Measurements from ENCODE around the gene CXCL14. TPM values are rescaled to one million over a fixed set of nuclear protein-coding genes. Genes with fewer than 3 reads are reported as not detected.

The CXCL14 gene, protein sequence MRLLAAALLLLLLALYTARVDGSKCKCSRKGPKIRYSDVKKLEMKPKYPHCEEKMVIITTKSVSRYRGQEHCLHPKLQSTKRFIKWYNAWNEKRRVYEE
- total RNA-seq, result 37.1 TPM

DNA sequence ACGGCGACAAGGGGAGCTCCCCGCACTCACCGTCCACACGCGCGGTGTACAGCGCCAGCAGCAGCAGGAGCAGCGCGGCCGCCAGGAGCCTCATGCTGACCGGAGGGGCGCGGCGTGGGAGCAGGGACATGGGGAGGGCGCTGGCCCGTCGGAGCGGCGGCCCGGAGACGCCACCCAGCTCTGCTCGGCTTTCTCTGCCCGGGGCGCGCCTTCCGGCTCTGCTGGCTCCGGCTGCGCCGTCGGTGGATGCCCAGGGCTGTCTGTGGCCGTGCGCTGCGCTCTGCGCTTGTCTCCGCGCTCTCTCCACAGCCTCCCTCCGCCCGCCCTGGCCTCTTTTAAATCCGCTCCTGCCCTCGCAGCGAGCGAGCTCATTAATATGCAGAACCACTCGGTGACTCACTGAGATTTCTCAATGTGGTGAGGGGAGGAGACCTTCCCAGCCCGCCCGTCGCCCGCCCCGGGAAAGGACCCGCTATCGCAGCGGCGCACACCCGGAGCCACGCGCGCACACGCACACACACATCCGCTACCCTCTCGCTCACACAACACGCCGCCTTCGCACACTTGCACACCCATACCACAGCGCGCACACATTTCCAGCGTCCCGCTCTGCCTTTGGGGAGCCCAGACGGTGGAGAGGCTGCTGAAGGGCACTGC, at the start of gene CXCL14:
Gene CXCL14, minus strand, starts transcription at position 307 of the 657 bp plus-strand sequence. Its CDS starts 213 bp downstream, at position 94.

GRCh38 chr5:135535820-135536801, 42.7 kb downstream of the CXCL14 start, which contains the start of gene NEUROG1:
Gene NEUROG1 (minus strand): TSS chr5:135535964. CDS start chr5:135535690, 274 bp downstream.

Other genes starting within 250 kb of the CXCL14 start
- gene MACROH2A1, start 179.8 kb downstream of the CXCL14 start, total RNA-seq, result 171 TPM
- gene DCANP1, start 131.6 kb downstream of the CXCL14 start, total RNA-seq, result not detected
- 0.53 TPM for gene TIFAB, start 126.6 kb downstream of the CXCL14 start, total RNA-seq
- gene NEUROG1, start 43.0 kb downstream of the CXCL14 start, total RNA-seq, result not detected

All from metanephros (tissue), 1 donor.